CD14-positive monocyte (primary cell): Measurements from ENCODE around the gene FAU. TPM values are rescaled to one million over a fixed set of nuclear protein-coding genes. Genes with fewer than 3 reads are reported as not detected.

Experiments used
- DNase-seq, 3 donors: peaks; one replicate each; pipeline ENCODE4 v3.0.0-alpha.2; 2011 to 2022
- H2AFZ ChIP-seq: 2 replicates; pipeline ENCODE4 v1.6.0; 2012; ENCODE audit warnings: mild to moderate bottlenecking, low read depth, low read length, inconsistent platforms; ENCODE audit not compliant: insufficient read depth, poor library complexity, severe bottlenecking
- H3K27ac ChIP-seq, 2 donors: 1 replicate in 1 of 2; 2 replicates in 1 of 2; pipeline ENCODE4 v1.5.1; 2012 to 2013; ENCODE audit warnings: low read length in 2 of 2, control low read depth in 1 of 2, inconsistent platforms in 1 of 2, low read depth in 1 of 2, mild to moderate bottlenecking in 1 of 2
- H3K27me3 ChIP-seq, 2 donors: one replicate each; pipeline versions ENCODE4 v1.6.0 to v1.6.1; 2011 to 2013; ENCODE audit warnings: low read length in 2 of 2; ENCODE audit not compliant: control insufficient read depth in 2 of 2, insufficient read depth in 2 of 2
- H3K36me3 ChIP-seq, 2 donors: replicated peaks in 1 of 2; 1 replicate in 1 of 2; 2 replicates in 1 of 2; pipeline versions ENCODE4 v1.5.1 to v1.6.1; 2012 to 2013; ENCODE audit warnings: low read length in 2 of 2, control low read depth in 1 of 2, inconsistent platforms in 1 of 2, mild to moderate bottlenecking in 1 of 2; ENCODE audit not compliant: insufficient read depth in 2 of 2, control insufficient read depth in 1 of 2
- H3K4me1 ChIP-seq, 2 donors: 1 replicate in 1 of 2; 2 replicates in 1 of 2; pipeline versions ENCODE4 v1.5.1 to v1.6.1; 2012 to 2013; ENCODE audit warnings: low read length in 2 of 2, control low read depth in 1 of 2, inconsistent platforms in 1 of 2, mild to moderate bottlenecking in 1 of 2, moderate library complexity in 1 of 2; ENCODE audit not compliant: insufficient read depth in 2 of 2, control insufficient read depth in 1 of 2
- H3K4me2 ChIP-seq: replicated peaks from 2 replicates; pipeline ENCODE3; 2012; ENCODE audit warnings: low read length, moderate library complexity, mild to moderate bottlenecking; ENCODE audit not compliant: poor library complexity, severe bottlenecking; ENCODE audit errors: extremely low read depth
- H3K4me3 ChIP-seq, 3 experiments: fragments of 200-600 bp in 1 of 3; sonication (generic) in 1 of 3; replicated peaks in 1 of 3; 1 replicate in 2 of 3; 2 replicates in 1 of 3; pipeline ENCODE4 v1.5.1; 2011 to 2013; ENCODE audit warnings: low read length in 3 of 3, mild to moderate bottlenecking in 3 of 3, control low read depth in 2 of 3, low read depth in 2 of 3, inconsistent platforms in 1 of 3, moderate library complexity in 1 of 3
- H3K79me2 ChIP-seq: 2 replicates; pipeline ENCODE4 v1.6.0; 2012; ENCODE audit warnings: mild to moderate bottlenecking, control low read depth, inconsistent platforms, low read length, moderate library complexity; ENCODE audit not compliant: insufficient read depth
- H3K9ac ChIP-seq: 2 replicates; pipeline ENCODE4 v1.6.0; 2017; ENCODE audit warnings: low read length, mild to moderate bottlenecking; ENCODE audit not compliant: insufficient read depth, poor library complexity, severe bottlenecking
- H3K9me3 ChIP-seq, 2 donors: replicated peaks in 1 of 2; 1 replicate in 1 of 2; 2 replicates in 1 of 2; pipeline versions ENCODE4 v1.5.1 to v1.6.1; 2012 to 2013; ENCODE audit warnings: low read length in 2 of 2, control low read depth in 1 of 2; ENCODE audit not compliant: control insufficient read depth in 1 of 2, insufficient read depth in 1 of 2
- H4K20me1 ChIP-seq: 2 replicates; pipeline ENCODE4 v1.6.0; 2012; ENCODE audit warnings: mild to moderate bottlenecking, low read length, control low read depth, moderate library complexity; ENCODE audit not compliant: insufficient read depth
- H3K27ac Mint-ChIP-seq, 7 donors: one replicate each; pipeline ENCODE4 v1.8.0; 2020; ENCODE audit warnings: mild to moderate bottlenecking in 7 of 7, mixed read lengths in 7 of 7, moderate library complexity in 6 of 7, inconsistent platforms in 2 of 7
- H3K27me3 Mint-ChIP-seq, 3 donors: one replicate each; pipeline ENCODE4 v1.8.0; 2021 to 2022; ENCODE audit warnings: low read depth in 3 of 3, mild to moderate bottlenecking in 3 of 3, mixed read lengths in 3 of 3, moderate library complexity in 3 of 3, inconsistent platforms in 1 of 3
- H3K36me3 Mint-ChIP-seq, 2 donors: one replicate each; pipeline ENCODE4 v1.8.0; 2020; ENCODE audit warnings: mixed read lengths in 2 of 2, inconsistent platforms in 1 of 2, mild to moderate bottlenecking in 1 of 2
- H3K4me1 Mint-ChIP-seq: one replicate; pipeline ENCODE4 v1.8.0; 2020; ENCODE audit warnings: mild to moderate bottlenecking, mixed read lengths
- H3K4me3 Mint-ChIP-seq, 2 donors: one replicate each; pipeline ENCODE4 v1.8.0; 2020; ENCODE audit warnings: mild to moderate bottlenecking in 2 of 2, mixed read lengths in 2 of 2, moderate library complexity in 1 of 2
- H3K9me3 Mint-ChIP-seq, 7 donors: one replicate each; pipeline ENCODE4 v1.8.0; 2020 to 2022; ENCODE audit warnings: mixed read lengths in 7 of 7, mild to moderate bottlenecking in 6 of 7, moderate library complexity in 6 of 7, inconsistent platforms in 2 of 7
- CTCF ChIP-seq: fragments of 200-600 bp; IDR thresholded peaks from one replicate; pipeline ENCODE4 v1.8.0; 2022; ENCODE audit warnings: antibody characterized with exemption, mild to moderate bottlenecking
- WGBS: methylation state at CpG from one replicate; pipeline ENCODE4 v1.1.5; 2013; ENCODE audit warnings: missing lambda C conversion rate; ENCODE audit not compliant: insufficient coverage; 5-methylcytosine and 5-hydroxymethylcytosine counted together
- intact Hi-C, 2 donors: fragments of 100-400 bp; cut with micrococcal nuclease; formaldehyde crosslinking; loops; one replicate each; pipeline versions ENCODE4 v1.15.0 to v1.15.1; 2023
- polyA minus RNA-seq: library from RNA; depleted of rRNA, polyadenylated mRNA; stranded (reverse); fragments of >200 nt; gene quantifications from 2 replicates; pipeline ENCODE4 v1.2.3, GENCODE V29; 2012
- polyA plus RNA-seq, 3 donors: library from polyadenylated mRNA; depleted of rRNA in 1 of 3; unstranded in 2 of 3; stranded (reverse) in 1 of 3; fragments of 300-500 nt in 2 of 3; fragments of >200 nt in 1 of 3; fragmentation: Illumina TruSeq in 2 of 3; gene quantifications; 1 replicate in 2 of 3; 2 replicates in 1 of 3; pipeline ENCODE4 v1.2.3, GENCODE V29; 2012 to 2021
- total RNA-seq, 12 experiments: library from RNA in 1 of 12; stranded (reverse) in 1 of 12; fragments of 120-200 nt in 1 of 12; gene quantifications; one replicate each; pipeline ENCODE4 v1.2.4 and lab custom pipeline; 2013 to 2026; ENCODE audit warnings: mixed read lengths in 6 of 12, inconsistent platforms in 1 of 12

The FAU gene
- total RNA-seq (2013) = 942 TPM
- 100 to 1,000 TPM; 668 to 818 (median 799) TPM for polyA plus RNA-seq
- 398 and 627 TPM in 2 replicates for polyA minus RNA-seq
- total RNA-seq (lab: John Stamatoyannopoulos, UW) = 92.7 to 243 (median 201) reads per million in 11 experiments

- Histone ChIP-seq H3K79me2 (peaks cover 58% of the 10 kb centered on the region), H3K27me3 (no peaks in the 10 kb centered on the region), H4K20me1 (peaks cover 14% of the 10 kb centered on the region), H3K4me1 (peaks cover 18 to 34% of the 10 kb centered on the region in 2 donors), H3K9ac (peak within 1 kb of the TSS; percentile 98), H3K36me3 (peaks cover 53 to 62% of the 10 kb centered on the region in 2 donors), H2AFZ (peak within 1 kb of the TSS; percentile 92), H3K4me3 (peak within 1 kb of the TSS; percentile 72 to 93 (median 91)), H3K27ac (peak within 1 kb of the TSS; percentile 87 to 99), H3K9me3 (no peaks in the 10 kb centered on the region), H3K4me2 (peak within 1 kb of the TSS; percentile 89)
- TF ChIP-seq CTCF = no peak
- peak within 1 kb of the TSS; percentile 99 to 100 (median 99) for H3K27ac Mint-ChIP-seq
- no peaks in the 10 kb centered on the region for H3K27me3 Mint-ChIP-seq
- under 1% methylated on average over 56 of the region's 64 CpGs for WGBS
- peaks cover 17% of the 10 kb centered on the region for H3K4me1 Mint-ChIP-seq
- peak; percentile 98 to 99 (median 99) for DNase-seq
- no peaks in the 10 kb centered on the region for H3K9me3 Mint-ChIP-seq
- peak within 1 kb of the TSS; percentile 96 to 98 for H3K4me3 Mint-ChIP-seq
- intact Hi-C loops = loop anchor here (2.0 to 5.0 kb wide), 2 partner anchors 37 to 205 kb away; partner anchors contain the start of genes CDCA5 (in 2 of the 2), ZFPL1 (in 2 of the 2) and ATG2A (in 1 of the 2)
- peaks cover 59 to 69% of the 10 kb centered on the region in 2 donors for H3K36me3 Mint-ChIP-seq
Measured at GRCh38 chr11:65121865-65122696, at the start of gene FAU, which contains the start of gene MRPL49. Gene FAU, minus strand, starts transcription at chr11:65122134. Its CDS starts 321 bp downstream, at chr11:65121813. Gene MRPL49, plus strand, starts transcription at chr11:65122321. Its CDS starts 26 bp downstream, at chr11:65122347.

DNA sequence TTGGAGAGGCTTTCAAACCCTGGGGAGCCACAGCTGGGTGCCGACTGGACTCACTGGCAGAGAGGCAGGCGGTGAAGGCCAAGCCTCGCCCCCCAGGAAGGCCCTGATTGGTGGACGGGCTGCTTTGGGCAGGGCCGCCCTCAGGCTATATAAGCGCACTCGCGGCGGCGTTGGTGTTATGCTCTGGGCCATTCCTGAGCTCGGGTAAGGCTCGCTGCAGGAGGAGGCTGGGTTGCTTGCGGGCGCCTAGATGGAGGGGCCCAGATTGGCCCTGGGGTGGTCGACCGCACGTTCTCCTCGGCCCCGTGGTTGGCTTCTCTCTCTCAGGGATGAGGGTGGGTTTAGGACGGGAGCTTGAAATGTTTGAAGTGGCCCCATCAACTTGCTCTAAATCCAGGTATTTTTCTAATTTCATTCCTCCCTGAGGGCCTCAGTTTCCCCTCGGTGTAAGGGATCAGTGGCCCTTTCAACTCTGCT is 48.2 kb upstream of the FAU start, which contains the start of gene SPDYC:
Gene SPDYC, plus strand, starts transcription at position 176 of the 477 bp plus-strand sequence. CDS start 1,125 bp downstream, outside the sequence.
- Histone ChIP-seq H3K4me3 (no peak within 1 kb of the TSS), H3K9me3 (no peaks in the 10 kb centered on the region), H3K27ac (no peak within 1 kb of the TSS), H4K20me1 (no peaks in the 10 kb centered on the region), H3K9ac (peak within 1 kb of the TSS; percentile 13), H3K4me1 (peaks cover 5 to 6% of the 10 kb centered on the region in 2 donors), H2AFZ (peak within 1 kb of the TSS; percentile 93), H3K4me2 (no peak within 1 kb of the TSS), H3K27me3 (no peaks in the 10 kb centered on the region), H3K36me3 (no peaks in the 10 kb centered on the region), H3K79me2 (no peaks in the 10 kb centered on the region)
- 98% methylated on average over 14 of the region's 21 CpGs for WGBS
- TF ChIP-seq CTCF = no peak
- no peak for DNase-seq
- peaks cover 1 to 7% (median 2%) of the 10 kb centered on the region in 3 donors for H3K27me3 Mint-ChIP-seq
- H3K4me1 Mint-ChIP-seq = peaks cover 11% of the 10 kb centered on the region
- no peaks in the 10 kb centered on the region for H3K9me3 Mint-ChIP-seq
- H3K36me3 Mint-ChIP-seq = no peaks in the 10 kb centered on the region
- intact Hi-C loops = loop anchor here in 1 of 2 donors (5.0 kb wide), 1 partner anchor 228 kb away; no protein-coding TSS in a partner anchor
- H3K4me3 Mint-ChIP-seq = no peak within 1 kb of the TSS
- H3K27ac Mint-ChIP-seq = peak within 1 kb of the TSS; percentile 0 to 89 (median 66)
